HEK293 (cell line): ENCODE results near the gene KCNMA1.

Source experiments
- CTCF ChIA-PET: fragments of 350-600 bp; formaldehyde crosslinking; extraction: SDS; loops from one replicate; lab custom pipeline; 2021; ENCODE audit warnings: antibody characterized with exemption; lab: Yijun Ruan, JAX
- POLR2A ChIA-PET: fragments of 300-600 bp; formaldehyde crosslinking; extraction: SDS; loops from one replicate; lab custom pipeline; 2020; ENCODE audit warnings: antibody characterized with exemption, inconsistent platforms; lab: Yijun Ruan, JAX
- H3K27ac ChIP-seq: fragments of 200-500 bp; sonication (Bioruptor generic); 2 replicates; pipeline ENCODE4 v1.5.1; 2014; ENCODE audit warnings: low read depth, low read length, control low read depth, inconsistent platforms; ENCODE audit errors: extremely low read depth
- H3K36me3 ChIP-seq, 2 experiments: fragments of 200-500 bp in 1 of 2; sonication (Bioruptor generic) in 1 of 2; 1 replicate in 1 of 2; 2 replicates in 1 of 2; pipeline ENCODE4 v1.5.1; 2014 to 2017; ENCODE audit warnings: inconsistent platforms in 2 of 2, low read length in 2 of 2; ENCODE audit not compliant: control insufficient read depth in 2 of 2, insufficient read depth in 1 of 2
- H3K4me1 ChIP-seq: fragments of 200-500 bp; sonication (Bioruptor generic); 2 replicates; pipeline ENCODE4 v1.5.1; 2014; ENCODE audit warnings: mild to moderate bottlenecking, low read length, inconsistent platforms; ENCODE audit not compliant: control insufficient read depth, insufficient read depth
- H3K4me3 ChIP-seq: 2 replicates; pipeline ENCODE4 v1.5.1; 2011; ENCODE audit warnings: low read depth, mild to moderate bottlenecking, control low read depth, low read length, moderate library complexity
- H3K9me3 ChIP-seq: fragments of 200-500 bp; sonication (Bioruptor generic); 2 replicates; pipeline ENCODE4 v1.5.1; 2014; ENCODE audit warnings: low read depth, low read length, inconsistent platforms; ENCODE audit not compliant: control insufficient read depth, insufficient read depth
- GLIS2 ChIP-seq: fragments of 450-650 bp; formaldehyde crosslinking; IDR thresholded peaks from 2 replicates; pipeline ENCODE4 v1.5.1; 2016; ENCODE audit warnings: missing biosample characterization, missing genetic modification characterization
- KLF1 ChIP-seq: fragments of 450-650 bp; formaldehyde crosslinking; IDR thresholded peaks from 2 replicates; pipeline ENCODE4 v1.5.1; 2016; ENCODE audit warnings: missing biosample characterization, missing genetic modification characterization
- MZF1 ChIP-seq: fragments of 450-650 bp; formaldehyde crosslinking; IDR thresholded peaks from 2 replicates; pipeline ENCODE4 v1.5.1; 2017; ENCODE audit warnings: missing biosample characterization, missing genetic modification characterization, borderline replicate concordance
- YY2 ChIP-seq: fragments of 450-650 bp; formaldehyde crosslinking; IDR thresholded peaks from 2 replicates; pipeline ENCODE4 v1.5.1; 2016; ENCODE audit warnings: missing biosample characterization, missing genetic modification characterization
- ZNF112 ChIP-seq: fragments of 450-650 bp; formaldehyde crosslinking; IDR thresholded peaks from 2 replicates; pipeline ENCODE4 v1.5.0; 2017; ENCODE audit warnings: missing biosample characterization, missing genetic modification characterization
- ZNF157 ChIP-seq: fragments of 450-650 bp; formaldehyde crosslinking; IDR thresholded peaks from 2 replicates; pipeline ENCODE4 v1.5.1; 2016; ENCODE audit warnings: missing biosample characterization, missing genetic modification characterization
- ZNF391 ChIP-seq: fragments of 450-650 bp; formaldehyde crosslinking; IDR thresholded peaks from 2 replicates; pipeline ENCODE4 v1.5.1; 2016; ENCODE audit warnings: low read depth, missing biosample characterization, missing genetic modification characterization, borderline replicate concordance
- ZNF585B ChIP-seq: fragments of 450-650 bp; formaldehyde crosslinking; IDR thresholded peaks from 2 replicates; pipeline ENCODE4 v1.5.1; 2016; ENCODE audit warnings: missing biosample characterization, missing genetic modification characterization
- ZNF654 ChIP-seq: fragments of 450-650 bp; formaldehyde crosslinking; IDR thresholded peaks from 2 replicates; pipeline ENCODE4 v1.5.1; 2016; ENCODE audit warnings: low read depth, missing biosample characterization, missing genetic modification characterization
- TF ChIP-seq, protein P1 (sequence below): fragments of 450-650 bp; formaldehyde crosslinking; conservative IDR thresholded peaks from 2 replicates; pipeline ENCODE4 v1.5.1; 2016; ENCODE audit warnings: low read depth, missing biosample characterization, missing genetic modification characterization
- TF ChIP-seq, protein P2 (sequence below): fragments of 450-650 bp; formaldehyde crosslinking; optimal IDR thresholded peaks from 2 replicates; pipeline ENCODE3; 2016; ENCODE audit warnings: missing biosample characterization, mild to moderate bottlenecking, missing genetic modification characterization
- TF ChIP-seq, protein P3 (sequence below): fragments of 450-650 bp; IDR thresholded peaks from 2 replicates; pipeline ENCODE4 v1.5.1; 2018; ENCODE audit warnings: missing biosample characterization, mild to moderate bottlenecking, missing genetic modification characterization

Gene KCNMA1

DNA sequence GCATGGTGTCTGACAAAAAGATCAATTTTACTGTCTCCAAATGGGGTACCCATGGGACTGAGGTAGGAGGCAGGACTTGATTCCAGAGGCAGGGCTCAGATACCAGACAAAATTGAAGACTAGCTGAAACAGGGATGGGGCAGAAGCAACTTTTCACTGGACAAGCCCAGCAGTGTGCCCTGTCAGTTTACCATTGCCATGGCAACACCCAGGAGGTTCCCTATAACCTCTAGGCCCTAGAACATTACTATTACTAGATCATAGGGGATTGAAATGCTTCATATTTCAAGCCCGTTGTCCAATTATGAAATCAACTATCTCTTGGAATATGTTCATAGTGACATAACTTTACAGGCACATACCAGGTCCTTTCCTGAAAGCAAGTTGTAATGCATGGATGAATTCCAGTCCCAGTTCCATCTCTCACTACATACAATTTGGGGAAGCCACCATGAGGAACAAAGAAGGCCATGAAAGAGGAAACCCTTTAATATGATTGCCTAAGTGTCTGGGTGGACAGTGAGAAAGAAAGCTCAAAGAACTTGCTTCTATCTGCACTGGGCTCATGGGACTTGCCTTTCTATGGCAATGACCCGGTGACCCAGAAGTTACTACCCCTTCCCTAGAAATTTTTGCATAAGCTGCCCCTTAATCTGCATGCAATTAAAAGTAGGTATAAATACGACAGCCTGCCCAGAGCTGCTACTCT, 557.9 kb downstream of the KCNMA1 start:
- TF ChIP-seq, protein P1, sequence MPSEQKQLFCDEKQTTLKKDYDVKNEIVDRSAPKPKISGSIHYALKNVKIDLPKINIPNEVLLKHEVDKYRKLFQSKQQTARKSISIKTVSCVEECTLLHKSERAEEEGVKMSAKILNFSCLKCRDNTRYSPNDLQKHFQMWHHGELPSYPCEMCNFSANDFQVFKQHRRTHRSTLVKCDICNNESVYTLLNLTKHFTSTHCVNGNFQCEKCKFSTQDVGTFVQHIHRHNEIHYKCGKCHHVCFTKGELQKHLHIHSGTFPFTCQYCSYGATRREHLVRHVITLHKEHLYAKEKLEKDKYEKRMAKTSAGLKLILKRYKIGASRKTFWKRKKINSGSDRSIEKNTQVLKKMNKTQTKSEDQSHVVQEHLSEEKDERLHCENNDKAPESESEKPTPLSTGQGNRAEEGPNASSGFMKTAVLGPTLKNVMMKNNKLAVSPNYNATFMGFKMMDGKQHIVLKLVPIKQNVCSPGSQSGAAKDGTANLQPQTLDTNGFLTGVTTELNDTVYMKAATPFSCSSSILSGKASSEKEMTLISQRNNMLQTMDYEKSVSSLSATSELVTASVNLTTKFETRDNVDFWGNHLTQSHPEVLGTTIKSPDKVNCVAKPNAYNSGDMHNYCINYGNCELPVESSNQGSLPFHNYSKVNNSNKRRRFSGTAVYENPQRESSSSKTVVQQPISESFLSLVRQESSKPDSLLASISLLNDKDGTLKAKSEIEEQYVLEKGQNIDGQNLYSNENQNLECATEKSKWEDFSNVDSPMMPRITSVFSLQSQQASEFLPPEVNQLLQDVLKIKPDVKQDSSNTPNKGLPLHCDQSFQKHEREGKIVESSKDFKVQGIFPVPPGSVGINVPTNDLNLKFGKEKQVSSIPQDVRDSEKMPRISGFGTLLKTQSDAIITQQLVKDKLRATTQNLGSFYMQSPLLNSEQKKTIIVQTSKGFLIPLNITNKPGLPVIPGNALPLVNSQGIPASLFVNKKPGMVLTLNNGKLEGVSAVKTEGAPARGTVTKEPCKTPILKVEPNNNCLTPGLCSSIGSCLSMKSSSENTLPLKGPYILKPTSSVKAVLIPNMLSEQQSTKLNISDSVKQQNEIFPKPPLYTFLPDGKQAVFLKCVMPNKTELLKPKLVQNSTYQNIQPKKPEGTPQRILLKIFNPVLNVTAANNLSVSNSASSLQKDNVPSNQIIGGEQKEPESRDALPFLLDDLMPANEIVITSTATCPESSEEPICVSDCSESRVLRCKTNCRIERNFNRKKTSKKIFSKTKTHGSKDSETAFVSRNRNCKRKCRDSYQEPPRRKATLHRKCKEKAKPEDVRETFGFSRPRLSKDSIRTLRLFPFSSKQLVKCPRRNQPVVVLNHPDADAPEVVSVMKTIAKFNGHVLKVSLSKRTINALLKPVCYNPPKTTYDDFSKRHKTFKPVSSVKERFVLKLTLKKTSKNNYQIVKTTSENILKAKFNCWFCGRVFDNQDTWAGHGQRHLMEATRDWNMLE (tag by site-specific recombination): no peak
- no peak for TF ChIP-seq MZF1 (tag by site-specific recombination)
- TF ChIP-seq YY2: no peak
- no peak for TF ChIP-seq ZNF585B (tag by site-specific recombination)
- TF ChIP-seq GLIS2 (tag by site-specific recombination): no peak
- TF ChIP-seq KLF1 (tag by site-specific recombination): no peak
- TF ChIP-seq, protein P2, sequence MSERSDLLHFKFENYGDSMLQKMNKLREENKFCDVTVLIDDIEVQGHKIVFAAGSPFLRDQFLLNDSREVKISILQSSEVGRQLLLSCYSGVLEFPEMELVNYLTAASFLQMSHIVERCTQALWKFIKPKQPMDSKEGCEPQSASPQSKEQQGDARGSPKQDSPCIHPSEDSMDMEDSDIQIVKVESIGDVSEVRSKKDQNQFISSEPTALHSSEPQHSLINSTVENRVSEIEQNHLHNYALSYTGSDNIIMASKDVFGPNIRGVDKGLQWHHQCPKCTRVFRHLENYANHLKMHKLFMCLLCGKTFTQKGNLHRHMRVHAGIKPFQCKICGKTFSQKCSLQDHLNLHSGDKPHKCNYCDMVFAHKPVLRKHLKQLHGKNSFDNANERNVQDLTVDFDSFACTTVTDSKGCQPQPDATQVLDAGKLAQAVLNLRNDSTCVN: no peak
- TF ChIP-seq, protein P3, sequence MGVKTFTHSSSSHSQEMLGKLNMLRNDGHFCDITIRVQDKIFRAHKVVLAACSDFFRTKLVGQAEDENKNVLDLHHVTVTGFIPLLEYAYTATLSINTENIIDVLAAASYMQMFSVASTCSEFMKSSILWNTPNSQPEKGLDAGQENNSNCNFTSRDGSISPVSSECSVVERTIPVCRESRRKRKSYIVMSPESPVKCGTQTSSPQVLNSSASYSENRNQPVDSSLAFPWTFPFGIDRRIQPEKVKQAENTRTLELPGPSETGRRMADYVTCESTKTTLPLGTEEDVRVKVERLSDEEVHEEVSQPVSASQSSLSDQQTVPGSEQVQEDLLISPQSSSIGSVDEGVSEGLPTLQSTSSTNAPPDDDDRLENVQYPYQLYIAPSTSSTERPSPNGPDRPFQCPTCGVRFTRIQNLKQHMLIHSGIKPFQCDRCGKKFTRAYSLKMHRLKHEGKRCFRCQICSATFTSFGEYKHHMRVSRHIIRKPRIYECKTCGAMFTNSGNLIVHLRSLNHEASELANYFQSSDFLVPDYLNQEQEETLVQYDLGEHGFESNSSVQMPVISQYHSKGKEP (tag by site-specific recombination): no peak
- Histone ChIP-seq H3K36me3 (no peaks in the 10 kb centered on the region), H3K4me1 (no peaks in the 10 kb centered on the region), H3K27ac (no peak overlapping the region), H3K4me3 (no peak overlapping the region), H3K9me3 (no peaks in the 10 kb centered on the region)
- CTCF ChIA-PET: interaction anchor here (0.8 to 0.9 kb wide), 2 partner anchors 31 to 95 kb away, joined by 3 read pairs; no protein-coding TSS in a partner anchor
- POLR2A ChIA-PET: no interaction called here

DNA sequence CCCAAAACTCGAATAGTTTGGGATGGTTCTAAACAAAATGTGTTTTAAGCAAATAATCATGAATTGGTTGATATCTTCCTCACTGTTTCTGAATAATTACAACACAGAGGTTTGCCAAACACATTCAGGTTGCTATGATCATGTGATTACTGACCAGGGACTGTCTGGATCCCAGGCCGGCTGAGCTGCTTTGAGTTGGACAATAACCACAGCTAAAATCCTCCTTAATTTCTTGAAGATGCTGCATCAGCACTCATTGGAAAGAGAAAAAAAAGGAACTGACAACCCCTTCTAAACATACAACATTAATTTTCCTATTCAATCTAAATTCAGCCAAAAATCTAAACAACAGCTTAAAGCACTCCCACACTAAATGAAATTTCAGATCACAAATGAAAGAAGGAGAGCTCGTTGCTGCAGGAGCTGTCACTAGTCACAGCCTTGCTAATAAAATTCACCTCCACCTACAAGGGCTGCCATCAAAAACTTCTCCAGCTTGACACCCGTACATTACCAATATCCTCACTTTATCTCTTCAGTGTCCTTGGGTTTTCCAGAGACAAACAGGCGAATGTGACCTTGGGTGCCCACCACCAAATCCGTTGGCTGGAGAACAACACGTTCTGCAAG, 560.2 kb downstream of the KCNMA1 start:
- no peak overlapping the region for H3K27ac ChIP-seq
- H3K36me3 ChIP-seq: no peaks in the 10 kb centered on the region
- TF ChIP-seq ZNF654 (tag by site-specific recombination) (no peak), ZNF112 (tag by site-specific recombination) (no peak), ZNF157 (tag by site-specific recombination) (no peak), ZNF391 (no peak)
- TF ChIP-seq, protein P3 (tag by site-specific recombination): no peak
- TF ChIP-seq, all 188 proteins: peak for 0
- ChIA-PET POLR2A (no interaction called here), CTCF (no interaction called here)
- no peaks in the 10 kb centered on the region for H3K4me1 ChIP-seq
- no peak overlapping the region for H3K4me3 ChIP-seq
- no peaks in the 10 kb centered on the region for H3K9me3 ChIP-seq
